CD4-positive, alpha-beta T cell treated with Interleukin-4 for 4 hours (primary cell): ENCODE results near the gene CFAP74.
"Not testable (repeated sequence)": the region's sequence is repeated elsewhere in the genome, so short reads cannot be mapped to it uniquely, and the experiment has no call there.

ENCODE experiments used
- DNase-seq: peaks from one replicate; pipeline ENCODE4 v3.0.0-alpha.2; 2020

The CFAP74 gene

GRCh38 chr1:1946540-1946939, 57.0 kb downstream of the CFAP74 start:
- no peak for DNase-seq

DNA sequence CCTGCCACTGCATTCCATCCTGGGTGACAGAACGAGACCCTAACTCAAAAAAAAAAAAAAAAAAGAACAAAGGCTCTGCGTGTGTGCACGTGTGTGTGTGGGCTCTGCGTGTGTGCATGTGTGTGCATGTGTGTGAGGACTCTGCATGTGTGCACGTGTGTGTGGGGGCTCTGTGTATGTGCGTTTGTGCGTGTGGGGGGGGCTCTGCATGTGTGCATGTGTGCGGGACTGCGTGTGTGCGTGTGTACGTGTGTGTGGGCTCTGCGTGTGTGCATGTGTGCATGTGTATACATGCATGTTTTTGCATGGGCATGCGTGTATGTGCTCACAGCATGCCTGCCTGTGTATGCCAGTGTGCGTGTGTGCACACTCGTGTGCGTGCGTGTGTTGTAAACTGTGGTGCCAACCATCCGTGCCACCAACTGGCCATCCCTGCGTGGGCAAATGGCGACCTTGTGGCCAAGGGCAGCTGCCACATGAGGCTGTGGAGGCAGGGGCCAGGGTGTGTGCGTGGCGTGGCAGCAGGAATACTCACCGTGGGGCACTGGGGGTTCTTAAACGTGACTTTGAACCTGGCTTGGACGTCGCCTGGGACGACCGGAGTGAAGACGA, 57.7 kb downstream of the CFAP74 start:
- DNase-seq: no peak

DNA sequence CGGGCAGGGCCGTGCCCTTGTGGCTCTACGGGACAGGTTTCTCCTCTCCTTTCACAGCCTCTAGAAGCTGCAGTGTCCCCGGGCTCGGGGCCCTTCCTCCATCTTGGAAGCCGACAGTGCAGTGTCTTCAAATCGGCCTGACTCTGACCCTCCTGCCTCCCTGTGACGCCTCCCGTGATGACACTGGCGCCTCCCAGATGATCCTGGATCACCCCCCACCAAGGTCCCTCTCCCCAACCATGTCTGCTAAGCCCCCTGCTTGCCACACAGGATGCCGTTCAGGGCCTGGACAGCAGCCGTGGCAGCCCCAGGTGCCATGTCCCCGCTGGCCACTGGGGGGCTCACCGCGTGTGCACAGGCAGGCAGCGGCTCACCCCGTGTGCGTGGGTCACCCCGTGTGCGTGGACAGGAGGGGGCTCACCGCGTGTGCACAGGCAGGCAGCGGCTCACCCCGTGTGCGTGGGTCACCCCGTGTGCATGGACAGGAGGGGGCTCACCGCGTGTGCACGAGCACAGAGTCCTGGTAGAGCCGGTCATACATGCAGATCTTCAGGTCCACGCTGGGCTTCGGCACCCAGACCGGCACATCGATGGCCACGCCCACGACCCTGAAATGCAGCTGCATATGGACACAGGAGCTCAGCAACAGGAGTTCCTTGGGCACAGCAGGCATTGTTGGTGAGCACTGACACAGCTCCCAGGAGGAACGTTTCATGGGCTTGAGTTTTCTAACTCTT, 59.6 kb downstream of the CFAP74 start:
- DNase-seq: peak; percentile 34

- DNase-seq: no peak
These were observed 60.6 kb downstream of the CFAP74 start for GRCh38 chr1:1942753-1943656.

DNA sequence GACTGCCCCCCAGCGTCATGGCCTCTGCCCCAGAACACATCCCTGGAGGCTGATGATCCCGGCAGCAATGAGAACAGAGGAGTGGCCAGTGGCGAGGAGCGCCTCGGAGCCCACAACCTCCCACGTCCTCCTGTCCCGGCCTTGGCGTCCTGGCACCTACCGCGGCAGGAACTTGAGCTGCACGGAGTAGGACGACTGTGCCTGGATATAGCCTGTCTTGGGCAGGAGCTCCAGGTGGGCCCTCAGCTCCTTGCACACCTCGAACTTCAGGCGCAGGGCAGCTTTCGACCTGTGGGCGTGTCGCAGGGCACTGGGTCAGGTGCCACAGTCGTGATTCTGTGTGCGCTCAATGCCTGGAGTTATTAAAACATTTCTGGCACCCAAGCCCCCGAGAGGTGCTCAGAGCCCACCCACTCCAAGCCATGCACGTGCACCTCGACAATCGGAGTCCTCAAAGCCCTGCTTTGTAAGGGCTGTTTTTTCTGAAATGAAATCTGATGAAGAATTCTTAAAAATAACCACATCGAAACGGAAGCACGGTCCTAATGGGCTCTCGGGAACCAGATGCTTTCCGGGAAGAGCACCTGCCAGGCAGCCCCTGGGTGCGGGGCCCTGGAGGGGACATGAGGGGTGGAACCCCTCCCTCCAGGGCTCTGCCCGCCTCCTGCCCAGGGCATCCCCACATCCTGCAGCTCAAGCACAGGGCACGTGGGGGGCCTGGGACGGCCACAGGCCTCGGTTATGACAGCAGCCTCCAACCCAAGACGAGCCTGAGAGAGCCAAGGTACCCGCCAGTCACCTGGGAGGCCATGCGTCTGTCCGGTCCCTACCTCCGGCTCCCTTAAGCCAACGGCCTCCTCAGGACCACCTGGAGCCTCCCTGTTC, 61.5 kb downstream of the CFAP74 start:
- no peak for DNase-seq

- no peak for DNase-seq
These were observed 62.3 kb downstream of the CFAP74 start for GRCh38 chr1:1941211-1941841.

- no peak for DNase-seq
These were observed 63.5 kb downstream of the CFAP74 start for GRCh38 chr1:1940123-1940425.

- no peak for DNase-seq
These were observed 64.1 kb downstream of the CFAP74 start for GRCh38 chr1:1939296-1940122.

GRCh38 chr1:1938613-1939295, 64.8 kb downstream of the CFAP74 start:
- DNase-seq: no peak

DNA sequence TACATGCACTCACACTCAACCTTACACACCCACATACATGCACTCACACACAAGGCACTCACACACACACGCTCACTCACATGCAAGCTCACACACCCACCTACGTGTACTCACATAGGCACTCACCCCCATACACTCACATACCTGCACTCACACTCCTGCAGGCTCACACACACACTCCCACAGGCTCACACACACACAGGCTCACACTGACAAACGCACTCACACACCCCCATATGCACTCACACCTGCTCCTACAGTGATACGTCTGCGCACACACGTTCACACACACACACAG, 65.4 kb downstream of the CFAP74 start:
- DNase-seq: no peak

- DNase-seq: no peak
These were observed 65.9 kb downstream of the CFAP74 start for GRCh38 chr1:1937549-1938275.

DNA sequence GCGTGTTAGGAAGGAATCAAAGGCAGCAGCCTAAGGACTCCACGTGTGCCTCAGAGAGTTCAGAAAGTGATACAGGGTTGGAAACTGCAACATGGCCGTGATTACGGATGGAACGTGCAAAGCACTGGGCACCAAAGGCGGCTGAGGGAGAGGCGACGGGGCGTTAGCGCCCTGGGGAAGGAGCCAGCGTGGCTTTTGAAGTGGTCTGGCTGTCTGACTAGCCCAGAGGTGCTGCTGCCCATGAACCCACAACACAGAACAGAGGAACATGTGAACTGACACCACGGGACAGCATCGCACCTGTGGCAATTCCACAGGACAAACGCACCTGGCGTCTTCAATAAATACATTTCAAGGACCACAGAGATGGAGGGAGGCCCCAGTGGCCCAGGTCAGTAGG, 66.5 kb downstream of the CFAP74 start:
- no peak for DNase-seq

DNA sequence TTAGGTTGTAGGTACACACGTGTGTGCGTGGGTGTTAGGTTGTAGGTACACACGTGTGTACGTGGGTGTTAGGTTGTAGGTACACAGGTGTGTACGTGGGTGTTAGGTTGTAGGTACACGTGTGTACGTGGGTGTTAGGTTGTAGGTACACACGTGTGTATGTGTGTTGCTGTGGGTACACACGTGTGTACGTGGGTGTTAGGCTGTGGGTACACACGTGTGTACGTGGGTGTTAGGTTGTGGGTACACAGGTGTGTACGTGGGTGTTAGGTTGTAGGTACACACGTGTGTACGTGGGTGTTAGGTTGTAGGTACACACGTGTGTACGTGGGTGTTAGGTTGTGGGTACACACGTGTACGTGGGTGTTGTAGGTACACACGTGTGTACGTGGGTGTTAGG, 68.7 kb downstream of the CFAP74 start:
- DNase-seq: not testable (repeated sequence)

DNA sequence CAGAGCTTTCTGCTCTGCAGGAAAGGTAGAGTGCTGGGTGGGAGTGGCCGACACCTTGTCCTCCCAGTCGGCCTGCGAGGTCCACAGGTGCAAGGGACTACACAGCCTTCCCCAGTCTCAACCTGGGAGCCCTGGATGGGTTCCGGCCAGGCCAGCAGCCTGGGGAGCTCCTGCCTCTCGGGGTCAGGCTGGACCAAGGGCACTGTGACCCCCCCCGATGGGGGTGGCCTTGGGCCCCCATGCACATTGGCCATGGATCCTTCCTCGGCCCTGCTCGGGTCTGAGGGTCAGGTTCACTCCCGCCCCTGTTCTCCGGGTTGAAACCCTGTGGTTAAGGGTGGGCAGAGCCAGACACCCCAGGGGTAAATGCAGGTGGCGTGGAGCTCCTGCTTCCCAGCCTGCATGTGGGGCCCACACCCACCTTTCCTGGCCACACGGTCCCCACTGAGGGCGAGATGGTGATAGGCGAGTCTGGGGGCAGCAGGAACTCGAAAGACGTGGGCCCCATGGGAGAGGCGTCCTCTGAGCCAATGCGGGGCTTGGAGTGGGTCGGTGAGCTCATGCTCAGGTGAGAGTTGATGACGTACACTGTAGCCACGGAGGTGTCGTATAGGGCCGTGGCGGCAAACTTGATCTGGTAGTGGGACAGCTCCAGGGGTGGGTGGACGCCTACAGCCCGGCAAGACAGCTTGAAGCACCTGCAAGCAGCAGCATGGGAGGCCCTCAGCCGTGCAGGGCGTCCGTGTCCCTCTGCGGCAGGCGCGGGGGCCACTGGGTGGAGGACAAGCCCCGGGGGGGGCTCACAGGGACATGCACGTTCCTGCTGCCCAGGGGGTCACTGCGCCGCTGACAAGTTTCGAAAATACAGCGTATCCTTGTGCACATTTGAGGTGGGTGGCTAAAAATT, 73.7 kb downstream of the CFAP74 start:
- DNase-seq: no peak

- no peak for DNase-seq
These were observed 74.4 kb downstream of the CFAP74 start for GRCh38 chr1:1929102-1929638.

DNA sequence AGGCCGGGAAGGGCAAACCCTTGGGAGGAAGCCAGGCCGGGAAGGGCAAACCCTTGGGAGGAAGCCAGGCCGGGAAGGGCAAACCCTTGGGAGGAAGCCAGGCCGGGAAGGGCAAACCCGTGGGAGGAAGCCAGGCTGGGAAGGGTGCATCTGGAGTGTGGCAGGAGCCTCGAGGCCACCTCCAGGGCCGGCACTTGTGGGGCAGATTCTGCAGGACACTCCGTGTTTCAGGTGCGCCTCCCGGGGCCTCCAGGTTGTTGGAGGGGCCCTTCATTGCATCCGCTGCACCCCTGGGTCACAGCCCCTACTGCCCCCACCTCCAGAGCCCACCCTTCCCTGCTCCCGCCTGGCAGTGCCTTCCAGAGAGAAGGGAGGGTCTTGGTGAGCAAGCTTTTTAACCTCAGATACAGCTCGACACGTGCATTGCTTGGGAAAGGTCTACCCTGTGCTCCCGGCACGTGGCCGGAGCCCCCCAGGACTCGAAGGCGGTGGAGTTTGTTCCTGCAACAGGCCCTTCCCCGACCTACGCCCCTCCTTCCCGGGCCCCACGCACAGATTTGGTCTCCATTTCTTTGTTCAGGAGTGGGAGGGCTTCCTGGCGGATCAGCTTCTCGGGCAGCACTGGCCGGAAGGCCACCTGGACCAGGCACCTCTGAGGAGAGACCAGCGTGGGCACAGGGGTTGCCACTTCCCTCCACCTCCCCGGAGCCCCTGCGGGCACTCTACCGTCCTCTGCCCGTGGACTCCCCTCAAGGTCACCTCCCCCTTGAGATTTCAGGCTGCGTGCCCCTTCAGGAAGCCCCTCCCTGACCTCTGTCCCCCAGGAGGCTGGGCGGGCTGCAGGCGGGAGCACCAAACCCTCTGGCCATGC, 75.1 kb downstream of the CFAP74 start:
- DNase-seq: no peak

DNA sequence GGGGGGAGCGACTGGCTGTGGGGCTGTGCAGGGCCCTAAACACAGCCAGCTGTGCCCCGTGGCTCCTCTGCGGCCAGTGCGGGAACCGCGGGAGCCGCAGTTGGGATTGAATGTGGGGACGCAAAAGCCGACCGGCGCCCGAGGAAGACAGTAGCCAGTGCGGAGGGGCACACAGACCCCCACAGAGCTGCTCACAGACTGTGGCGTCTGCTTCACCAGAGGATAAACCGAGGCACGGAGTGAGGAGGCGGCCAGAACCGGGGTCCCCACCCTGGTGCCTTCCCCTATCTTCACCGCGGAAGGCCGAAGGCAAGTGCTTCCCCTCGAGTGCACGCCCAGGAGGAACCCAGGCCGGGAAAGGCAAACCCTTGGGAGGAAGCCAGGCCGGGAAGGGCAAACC, 75.8 kb downstream of the CFAP74 start:
- DNase-seq: no peak
